D721Med (cell line): ENCODE measurements around the gene PWWP2A.

ENCODE experiments used
- DNase-seq: peaks from one replicate; pipeline ENCODE4 v3.0.0; 2011; ENCODE audit warnings: low spot score; ENCODE audit not compliant: insufficient read length
- FAIRE-seq: peaks from 2 replicates; lab custom pipeline; 2011; peaks lifted over from hg19 to GRCh38; lab: Jason Lieb, UNC
- TF ChIP-seq, protein P1 (sequence below): IDR thresholded peaks from 2 replicates; pipeline ENCODE4 v1.5.1; 2012; ENCODE audit warnings: mild to moderate bottlenecking, control low read depth; ENCODE audit not compliant: insufficient read depth; ENCODE audit errors: missing control alignments

PWWP2A gene, protein sequence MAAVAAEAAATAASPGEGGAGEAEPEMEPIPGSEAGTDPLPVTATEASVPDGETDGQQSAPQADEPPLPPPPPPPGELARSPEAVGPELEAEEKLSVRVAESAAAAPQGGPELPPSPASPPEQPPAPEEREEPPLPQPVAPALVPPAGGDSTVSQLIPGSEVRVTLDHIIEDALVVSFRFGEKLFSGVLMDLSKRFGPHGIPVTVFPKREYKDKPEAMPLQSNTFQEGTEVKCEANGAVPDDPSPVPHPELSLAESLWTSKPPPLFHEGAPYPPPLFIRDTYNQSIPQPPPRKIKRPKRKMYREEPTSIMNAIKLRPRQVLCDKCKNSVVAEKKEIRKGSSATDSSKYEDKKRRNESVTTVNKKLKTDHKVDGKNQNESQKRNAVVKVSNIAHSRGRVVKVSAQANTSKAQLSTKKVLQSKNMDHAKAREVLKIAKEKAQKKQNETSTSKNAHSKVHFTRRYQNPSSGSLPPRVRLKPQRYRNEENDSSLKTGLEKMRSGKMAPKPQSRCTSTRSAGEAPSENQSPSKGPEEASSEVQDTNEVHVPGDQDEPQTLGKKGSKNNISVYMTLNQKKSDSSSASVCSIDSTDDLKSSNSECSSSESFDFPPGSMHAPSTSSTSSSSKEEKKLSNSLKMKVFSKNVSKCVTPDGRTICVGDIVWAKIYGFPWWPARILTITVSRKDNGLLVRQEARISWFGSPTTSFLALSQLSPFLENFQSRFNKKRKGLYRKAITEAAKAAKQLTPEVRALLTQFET

DNA sequence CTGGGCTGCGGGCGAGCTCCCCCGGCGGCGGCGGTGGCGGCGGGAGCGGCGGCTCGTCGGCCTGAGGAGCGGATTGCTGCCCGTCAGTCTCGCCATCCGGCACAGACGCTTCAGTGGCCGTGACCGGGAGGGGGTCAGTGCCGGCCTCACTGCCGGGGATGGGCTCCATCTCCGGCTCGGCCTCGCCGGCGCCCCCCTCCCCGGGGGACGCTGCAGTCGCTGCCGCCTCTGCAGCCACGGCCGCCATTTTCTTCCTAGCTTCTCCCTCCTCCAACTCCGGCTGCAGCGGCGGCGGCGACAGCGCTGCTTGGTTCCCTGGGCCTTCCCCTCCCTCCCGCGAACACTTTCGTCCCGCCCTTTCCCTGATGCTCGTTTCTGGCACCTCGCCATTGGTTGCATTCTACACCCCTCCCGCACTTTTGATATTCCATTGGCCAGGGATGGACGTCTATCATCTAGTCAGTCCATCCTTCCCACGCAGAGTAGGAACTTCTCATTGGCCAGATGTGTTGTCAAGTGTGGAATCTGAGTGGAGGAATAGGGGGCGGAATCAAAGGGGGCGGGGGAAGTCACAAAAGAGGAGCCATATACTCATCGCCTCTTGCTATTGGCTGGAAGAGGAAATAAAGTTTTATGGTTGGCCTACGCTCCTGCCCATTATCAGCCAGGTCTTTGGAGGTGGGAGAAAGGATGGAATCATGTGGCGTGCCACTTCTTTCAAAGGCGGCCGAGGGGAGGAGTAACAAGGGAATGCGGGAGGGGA is at the start of gene PWWP2A:
Gene PWWP2A (minus strand): TSS at position 309 of the 763 bp plus-strand sequence. CDS start 62 bp downstream, at position 247.
- FAIRE-seq: peak; percentile 97
- TF ChIP-seq, protein P1, sequence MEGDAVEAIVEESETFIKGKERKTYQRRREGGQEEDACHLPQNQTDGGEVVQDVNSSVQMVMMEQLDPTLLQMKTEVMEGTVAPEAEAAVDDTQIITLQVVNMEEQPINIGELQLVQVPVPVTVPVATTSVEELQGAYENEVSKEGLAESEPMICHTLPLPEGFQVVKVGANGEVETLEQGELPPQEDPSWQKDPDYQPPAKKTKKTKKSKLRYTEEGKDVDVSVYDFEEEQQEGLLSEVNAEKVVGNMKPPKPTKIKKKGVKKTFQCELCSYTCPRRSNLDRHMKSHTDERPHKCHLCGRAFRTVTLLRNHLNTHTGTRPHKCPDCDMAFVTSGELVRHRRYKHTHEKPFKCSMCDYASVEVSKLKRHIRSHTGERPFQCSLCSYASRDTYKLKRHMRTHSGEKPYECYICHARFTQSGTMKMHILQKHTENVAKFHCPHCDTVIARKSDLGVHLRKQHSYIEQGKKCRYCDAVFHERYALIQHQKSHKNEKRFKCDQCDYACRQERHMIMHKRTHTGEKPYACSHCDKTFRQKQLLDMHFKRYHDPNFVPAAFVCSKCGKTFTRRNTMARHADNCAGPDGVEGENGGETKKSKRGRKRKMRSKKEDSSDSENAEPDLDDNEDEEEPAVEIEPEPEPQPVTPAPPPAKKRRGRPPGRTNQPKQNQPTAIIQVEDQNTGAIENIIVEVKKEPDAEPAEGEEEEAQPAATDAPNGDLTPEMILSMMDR: no peak
- peak; percentile 80 for DNase-seq

DNA sequence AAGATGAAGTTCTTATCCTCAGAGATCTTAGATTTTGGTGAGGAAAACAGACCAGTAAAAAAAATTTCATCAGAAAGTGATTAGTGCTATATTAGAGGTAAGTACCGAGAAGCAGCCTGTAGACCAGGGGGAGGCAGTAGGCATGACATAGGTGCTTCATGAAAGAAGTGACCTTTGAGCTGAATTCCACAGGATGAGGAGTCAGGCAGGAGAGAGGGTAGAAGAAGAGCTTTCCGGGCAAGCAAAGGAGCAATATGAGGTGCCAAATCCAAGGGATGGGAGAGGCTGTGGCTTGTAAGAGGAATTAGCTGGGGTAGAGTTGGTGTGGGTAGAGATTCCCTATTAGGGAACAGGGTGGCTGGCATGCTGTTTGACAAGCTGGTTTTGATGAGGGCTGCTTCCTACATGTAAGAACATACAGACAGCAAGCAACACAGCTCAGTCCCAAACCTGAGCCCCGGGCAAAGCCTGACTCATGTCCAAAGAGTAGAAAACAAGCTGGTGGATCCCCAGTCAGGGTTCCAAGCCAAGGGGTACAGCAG is 48.4 kb upstream of the PWWP2A start:
- no peak for FAIRE-seq
- DNase-seq: no peak
- TF ChIP-seq, protein P1: no peak

DNA sequence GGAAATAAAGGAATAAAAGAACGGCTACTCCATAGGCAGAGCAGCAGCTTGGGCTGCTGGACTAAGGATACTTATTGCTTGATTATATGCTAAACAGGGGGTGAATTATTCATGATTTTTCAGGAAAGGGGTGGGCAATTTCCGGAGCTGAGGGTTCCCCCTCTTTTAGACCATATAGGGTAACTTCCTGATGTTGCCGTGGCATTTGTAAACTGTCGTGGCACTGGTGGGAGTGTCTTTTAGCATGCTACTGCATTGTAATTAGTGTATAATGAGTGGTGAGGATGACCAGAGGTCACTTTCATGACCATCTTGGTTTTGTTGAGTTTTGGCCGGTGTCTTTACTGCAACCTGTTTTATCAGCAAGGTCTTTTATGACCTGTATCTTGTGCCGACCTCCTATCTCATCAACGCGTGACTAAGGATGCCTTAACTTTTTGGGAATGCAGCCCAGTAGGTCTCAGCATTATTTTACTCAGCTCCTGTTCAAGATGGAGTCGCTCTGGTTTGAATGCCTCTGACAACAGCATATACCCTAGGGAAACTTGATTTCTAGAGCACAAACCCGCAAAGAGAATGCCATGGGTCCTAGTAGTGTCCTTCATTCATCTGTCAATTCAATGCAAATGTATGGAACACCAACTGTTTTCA is 47.8 kb upstream of the PWWP2A start:
- no peak for DNase-seq
- TF ChIP-seq, protein P1: no peak
- no peak for FAIRE-seq

DNA sequence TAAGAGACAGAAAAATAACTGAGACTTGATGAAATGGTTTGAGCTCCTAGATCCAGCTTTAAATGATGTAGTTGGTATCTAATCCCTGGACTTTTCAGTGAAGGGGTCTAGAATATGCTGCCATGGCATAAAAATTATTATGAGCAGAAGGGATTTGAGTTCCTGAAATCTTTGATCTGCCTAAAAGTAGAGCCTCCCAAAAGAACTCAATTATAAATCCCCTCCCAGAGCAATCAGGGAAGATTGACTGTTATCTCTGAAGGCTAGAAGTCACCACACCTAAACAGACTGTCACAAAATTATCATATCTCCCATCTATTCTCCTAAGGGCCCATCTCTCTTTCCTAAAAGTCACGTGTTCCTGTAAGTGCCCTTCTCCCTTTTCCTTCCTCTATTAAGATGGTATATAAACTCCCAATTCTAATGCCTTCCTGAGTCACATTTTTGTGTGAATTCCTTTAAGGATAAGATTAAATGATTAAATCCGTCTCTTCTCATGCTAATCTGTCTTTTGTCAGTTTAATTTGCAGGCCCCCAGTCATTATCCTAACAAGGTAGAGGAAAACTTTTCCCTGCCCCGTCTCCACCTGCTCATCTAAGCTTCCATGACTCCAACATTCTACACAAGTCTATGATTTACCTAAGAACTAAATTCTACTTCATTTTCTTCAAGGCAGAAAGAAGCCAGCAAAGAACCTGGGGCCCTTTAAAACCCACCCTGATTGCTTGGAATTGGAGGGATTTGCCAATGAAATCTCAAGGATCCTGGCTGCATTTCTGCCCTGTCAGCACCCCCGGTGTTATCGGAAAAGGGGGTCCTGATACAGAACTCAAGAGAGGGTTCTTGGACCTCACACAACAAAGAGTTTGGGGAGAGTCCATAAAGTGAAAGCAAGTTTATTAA is 47.1 kb upstream of the PWWP2A start:
- TF ChIP-seq, protein P1: no peak
- FAIRE-seq (peak; percentile 72), DNase-seq (no peak)

DNA sequence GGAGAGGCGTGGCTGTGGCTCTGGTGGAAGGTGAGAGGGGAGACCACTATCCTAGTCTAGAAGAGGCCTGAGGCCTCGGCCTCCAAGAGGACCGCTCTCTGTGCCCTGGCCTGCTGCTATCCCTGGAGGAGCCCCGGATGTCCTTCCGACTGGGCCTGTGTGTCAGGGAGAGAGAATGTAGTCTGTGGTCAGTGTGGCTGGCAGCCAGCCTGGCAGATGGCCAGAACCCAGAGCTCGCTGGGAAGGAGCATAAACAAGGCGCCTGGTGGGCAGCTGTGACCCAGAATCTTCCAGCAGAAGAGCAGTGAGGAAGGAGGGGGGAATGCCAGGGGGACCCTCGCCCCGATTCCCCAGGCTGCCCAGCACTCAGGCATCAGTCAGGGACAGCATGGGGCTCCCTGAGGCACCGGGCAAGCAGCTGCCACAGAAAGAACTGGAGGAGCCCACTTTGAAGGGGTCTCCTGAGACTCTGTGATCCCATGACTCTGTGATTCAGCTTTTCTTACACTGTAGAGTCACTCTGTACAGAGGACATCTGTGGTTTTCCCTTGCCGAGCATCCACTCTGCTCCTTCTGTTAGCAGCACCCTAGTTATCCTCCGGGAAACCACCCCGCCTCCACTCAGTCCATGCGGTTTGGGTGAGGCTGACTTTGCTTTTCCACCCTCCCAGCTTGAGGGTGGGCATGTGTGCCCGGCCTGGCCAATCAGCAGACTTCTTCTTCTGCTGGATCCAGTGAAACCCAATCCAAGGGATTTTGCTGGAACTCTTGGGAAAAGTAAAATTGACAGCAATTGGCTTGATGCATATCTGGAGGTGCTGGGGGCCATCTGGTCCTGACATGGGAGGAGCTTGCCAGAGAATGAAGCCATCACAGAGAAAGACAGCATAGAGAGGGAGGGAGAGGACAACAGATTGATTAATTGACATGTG is 46.2 kb upstream of the PWWP2A start:
- no peak for FAIRE-seq
- DNase-seq: peak; percentile 37

More for the DNA sequence above, 46.2 kb upstream of the PWWP2A start:
- TF ChIP-seq, protein P1: no peak
